ENCODE results near the gene CHIT1.

The CHIT1 gene

DNA sequence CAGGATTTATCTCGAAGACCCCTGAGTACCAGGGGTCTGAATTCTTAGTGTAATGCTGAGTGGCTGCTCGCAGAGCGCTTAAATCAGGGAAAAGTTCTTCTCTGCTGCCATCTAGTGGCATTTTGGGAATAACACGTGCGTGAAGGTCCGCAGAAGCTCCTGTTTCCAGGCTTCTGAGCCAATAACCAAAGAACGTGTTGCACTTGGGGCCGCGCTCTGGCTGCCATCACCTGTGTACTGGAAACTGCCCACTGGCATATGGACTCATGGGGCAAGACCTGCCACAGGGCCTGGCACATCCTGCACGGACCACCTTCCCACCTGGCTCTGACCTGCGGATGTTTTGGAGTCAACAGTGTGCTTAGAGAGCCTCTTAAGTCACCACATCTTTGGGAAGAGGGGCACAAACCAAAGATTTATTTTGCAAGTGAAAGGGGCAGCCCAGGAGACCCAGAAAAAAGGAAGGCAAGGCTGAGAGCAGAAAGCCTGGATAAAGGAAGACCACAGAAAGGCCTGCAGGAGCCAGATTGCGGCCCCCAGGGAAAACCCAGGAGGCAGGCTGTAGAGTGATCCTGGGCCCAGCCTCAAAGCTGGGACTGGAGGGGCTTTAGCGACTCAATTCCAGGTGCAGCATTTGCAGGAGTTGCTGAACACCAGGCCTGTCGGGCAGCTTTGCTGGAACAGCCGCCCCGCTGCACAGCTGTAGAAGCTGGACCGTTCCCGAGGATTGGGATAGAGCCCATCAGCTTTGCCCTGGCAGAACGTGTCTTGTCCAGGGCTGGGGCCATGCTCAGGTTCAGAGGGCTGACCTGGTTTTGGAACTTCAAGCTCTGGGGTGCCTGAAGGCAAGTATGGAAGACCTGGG is 13.0 kb downstream of the CHIT1 start:
- peak; percentile 64 for DNase-seq (ENCODE audit: low spot score)

DNA sequence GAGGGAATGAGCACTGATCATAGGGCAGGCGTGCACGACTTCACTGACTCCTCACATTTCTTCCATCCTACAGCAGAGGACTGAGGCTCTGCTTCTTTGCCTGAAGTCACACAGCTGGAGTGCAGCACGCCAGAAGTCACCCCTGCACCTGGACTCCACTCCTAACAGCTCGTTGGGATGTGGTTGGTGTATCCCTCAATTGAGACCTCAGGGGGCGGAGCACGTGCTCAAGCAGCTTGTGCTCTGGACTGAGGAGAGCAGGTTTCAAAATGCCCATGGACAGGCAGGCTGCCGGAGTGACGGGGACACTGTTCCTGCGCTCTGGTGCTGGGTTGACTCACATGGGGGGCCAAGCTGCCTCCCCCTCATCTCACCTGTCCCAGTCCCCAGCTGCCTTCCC is 13.9 kb downstream of the CHIT1 start:
- DNase-seq (ENCODE audit: low spot score): no peak

DNA sequence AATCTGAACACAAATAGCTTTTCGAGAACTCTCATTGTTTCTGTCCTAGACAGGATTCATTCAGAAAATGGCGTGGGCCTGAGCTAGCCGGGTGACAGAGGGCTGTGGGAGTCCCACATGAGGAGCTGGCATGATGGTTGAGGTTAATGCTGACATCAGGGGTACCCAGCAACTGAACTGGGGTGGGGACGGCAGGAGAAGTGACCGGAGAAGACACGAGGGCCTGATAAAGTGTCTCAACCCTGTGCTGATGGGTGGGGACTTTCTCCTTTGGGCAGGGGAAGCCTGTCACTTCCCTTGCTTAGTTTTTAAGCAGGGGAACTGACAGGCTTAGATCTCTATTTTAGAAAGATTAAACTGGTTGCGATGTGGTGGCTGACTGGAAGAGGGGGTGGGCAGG is 14.6 kb downstream of the CHIT1 start:
- DNase-seq (ENCODE audit: low spot score): no peak

DNA sequence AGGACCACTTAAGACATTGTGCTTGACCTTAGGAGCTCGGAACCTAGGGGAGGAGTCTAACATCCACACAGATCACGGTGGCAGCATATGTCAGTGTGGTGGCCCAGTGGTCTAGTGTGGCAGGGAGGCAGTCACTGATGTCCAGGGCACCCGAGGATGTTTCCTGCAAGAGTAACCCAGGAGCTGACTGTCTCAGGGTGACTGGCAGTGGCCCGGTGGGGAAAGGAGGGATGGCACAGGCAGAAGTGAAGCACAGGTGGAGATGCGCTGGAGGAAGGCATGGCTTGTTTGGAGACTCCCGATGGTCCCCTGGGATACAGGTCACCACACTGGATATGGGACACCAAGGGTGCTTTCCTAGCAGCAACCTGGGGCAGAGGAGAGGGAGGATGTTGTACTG is 16.3 kb downstream of the CHIT1 start:
- DNase-seq (ENCODE audit: low spot score): no peak

DNA sequence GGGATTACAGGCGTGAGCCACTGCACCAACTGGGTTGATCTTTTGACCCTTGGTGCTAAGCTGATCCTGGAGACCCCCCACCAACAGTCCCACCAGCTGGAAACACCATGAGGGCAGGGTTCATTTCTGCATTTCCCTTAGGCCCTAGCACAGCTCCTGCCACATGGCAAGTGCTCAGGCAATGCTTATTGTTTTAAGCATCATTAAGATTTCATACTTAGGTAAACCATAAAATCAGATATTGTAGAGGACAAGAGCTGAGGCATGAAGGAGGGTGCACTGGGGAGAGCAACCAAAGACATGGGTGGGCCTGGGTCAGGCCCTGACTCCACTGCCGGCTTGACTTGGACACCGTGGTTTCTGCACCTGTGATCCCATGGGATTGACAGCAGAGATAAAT is 17.7 kb downstream of the CHIT1 start:
- no peak for DNase-seq (ENCODE audit: low spot score)

DNA sequence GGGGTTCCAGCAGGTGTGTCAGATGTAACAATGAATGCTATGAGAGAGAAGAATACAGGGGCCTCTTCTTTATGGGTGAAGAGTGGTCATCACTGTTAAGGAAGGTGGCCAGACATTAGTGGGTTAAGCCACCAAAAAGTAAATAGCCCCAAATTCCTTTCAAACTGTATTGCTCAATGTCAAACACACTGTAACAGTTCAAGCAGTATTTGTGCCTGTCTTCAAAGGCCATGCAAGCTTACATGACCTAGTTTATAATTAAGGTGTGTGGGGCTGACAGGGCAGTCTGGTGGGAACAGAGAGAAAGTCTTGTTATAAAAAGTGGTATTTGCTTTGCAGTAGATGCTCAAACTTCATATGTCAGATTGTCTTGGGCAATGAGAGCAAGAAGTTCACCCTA is 18.5 kb downstream of the CHIT1 start:
- DNase-seq (ENCODE audit: low spot score): no peak

DNA sequence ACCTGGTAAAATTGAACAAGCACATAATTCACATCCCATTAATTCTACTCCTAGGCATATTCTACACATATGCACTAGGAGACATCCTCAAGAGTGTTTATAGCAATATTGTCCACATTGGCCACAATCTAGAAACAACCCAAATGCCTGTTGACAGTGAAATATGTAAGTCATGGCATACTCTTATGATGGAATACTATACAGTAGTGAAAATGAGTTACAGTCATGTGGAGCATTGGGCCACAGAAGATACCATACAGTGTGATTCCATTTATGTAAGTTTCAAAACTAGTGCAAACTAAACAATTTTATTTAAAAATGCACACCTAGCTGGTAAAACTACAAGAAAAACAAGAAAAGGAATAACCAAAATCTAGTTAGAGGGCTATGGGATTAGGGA is 19.1 kb downstream of the CHIT1 start:
- DNase-seq (ENCODE audit: low spot score): no peak

DNA sequence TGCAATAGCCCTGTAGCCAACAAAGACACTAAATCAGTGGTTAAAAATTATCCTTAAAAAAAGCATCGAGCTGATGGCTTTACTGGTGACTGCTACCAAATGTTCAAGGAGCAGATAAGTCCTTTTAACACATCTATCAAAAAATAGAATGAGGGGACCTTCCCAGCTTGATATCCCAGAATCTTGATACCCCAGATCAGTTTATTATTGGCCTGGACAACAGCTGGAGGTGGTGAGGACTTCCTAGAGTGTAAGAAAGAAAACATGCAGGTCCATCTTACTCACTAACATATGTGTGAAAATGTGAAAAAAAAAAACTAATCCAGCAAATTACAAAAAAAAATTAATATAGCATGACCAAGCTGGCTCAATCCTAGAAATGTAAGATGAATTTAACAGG is 21.3 kb downstream of the CHIT1 start:
- no peak for DNase-seq (ENCODE audit: low spot score)

DNA sequence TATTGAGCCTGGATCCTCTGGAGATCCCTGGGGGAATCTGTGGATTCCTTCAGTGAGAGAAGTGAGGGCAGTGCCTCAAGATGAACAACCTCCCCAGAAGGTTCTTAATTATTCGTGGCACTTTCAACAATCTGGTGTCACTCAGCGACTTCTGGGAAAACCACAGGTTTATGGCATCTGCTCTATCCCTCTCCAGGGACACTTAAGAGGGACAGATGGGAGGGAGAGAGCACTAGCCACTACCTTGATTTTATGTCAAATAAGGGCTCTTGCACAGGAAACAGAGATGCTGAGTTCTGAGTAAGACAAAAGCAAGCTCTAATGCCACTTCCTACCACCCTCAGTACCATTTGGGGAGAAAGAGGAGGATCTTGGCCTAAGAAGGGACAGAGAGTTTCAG is 21.7 kb downstream of the CHIT1 start:
- DNase-seq (ENCODE audit: low spot score): no peak

DNA sequence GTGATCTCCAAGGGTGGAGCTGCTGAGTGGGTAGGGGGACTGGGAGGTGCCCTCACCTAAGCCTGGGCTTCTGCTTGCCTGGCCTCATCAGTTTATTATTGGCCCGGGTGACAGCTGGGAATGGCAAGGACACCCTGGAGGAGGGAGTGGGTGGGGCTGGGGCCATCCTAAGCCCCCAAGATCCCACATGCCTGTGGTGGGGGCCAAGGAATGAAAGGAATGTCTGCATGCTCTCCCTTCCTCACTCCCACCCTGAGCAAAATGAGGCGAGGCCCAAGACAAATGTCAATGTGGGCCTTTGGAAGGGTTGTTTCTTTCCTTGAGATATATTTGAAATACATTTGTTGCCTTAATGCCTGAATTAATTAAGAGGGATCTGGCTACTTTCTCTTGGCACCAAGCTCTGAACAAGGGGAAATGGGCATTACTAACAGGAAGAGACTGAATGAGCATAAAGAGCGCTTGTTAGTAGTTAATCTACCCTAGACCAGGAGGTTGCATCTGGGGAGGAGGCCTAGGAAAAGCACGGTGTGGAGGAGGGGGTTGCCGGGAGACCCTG is 23.3 kb downstream of the CHIT1 start:
- no peak for DNase-seq (ENCODE audit: low spot score)

DNA sequence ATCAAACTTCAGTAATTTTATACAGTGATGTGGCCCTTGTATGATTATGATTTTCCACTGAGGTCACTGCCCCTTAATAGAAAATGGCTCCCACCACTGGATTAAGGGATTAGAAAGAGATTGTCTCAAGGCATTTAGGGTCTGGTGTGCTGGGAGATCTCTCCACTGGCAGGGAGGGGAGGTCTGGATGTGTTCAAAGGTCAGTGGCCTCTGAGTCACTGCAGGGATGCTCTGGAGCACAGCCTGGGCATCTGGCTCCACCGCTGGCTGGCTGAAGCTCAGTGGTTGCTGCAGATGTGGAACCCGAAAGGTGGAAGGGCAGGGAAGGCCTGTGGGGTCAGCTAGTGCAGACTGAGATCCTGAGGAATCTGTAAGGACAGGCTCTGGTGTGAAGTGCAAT is 24.7 kb downstream of the CHIT1 start:
- no peak for DNase-seq (ENCODE audit: low spot score)

DNA sequence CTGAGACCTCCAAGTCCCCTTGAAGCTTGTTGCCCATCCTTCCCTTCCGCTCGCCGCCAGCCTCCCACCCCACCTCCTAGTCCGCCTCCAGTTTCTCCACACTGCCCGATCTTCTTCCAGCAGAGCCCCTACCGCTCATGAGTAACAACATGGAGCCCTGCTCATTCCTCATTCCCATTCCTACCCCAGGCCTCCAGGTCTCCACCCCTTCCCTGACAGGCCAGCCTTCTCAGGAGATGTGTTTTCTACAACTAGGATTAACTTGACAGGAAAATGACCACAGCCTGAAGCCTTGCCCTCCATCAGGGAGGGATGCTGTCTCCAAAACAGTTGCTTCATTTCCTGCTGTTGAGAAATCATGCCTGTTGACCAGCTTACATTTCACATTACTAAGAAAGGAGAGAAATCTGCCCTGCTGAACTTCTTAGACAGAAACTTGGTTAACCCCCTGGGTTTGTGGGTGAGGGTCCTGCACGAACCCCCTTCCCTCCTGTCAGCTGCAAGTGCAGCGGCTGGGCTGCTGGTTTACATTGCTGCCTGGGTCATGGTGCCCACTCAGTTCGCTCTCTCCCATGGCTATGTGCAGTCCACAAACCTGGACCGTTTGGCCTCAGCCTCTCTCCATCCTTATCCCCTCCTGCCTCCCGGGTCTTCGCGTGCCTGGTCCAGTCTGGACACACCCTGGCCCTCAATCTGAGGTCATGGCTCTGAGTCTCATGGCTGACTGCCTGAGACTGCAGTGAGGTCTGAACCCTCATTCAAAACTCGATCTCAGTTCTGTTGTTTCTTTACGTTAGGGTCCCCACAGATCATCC is 26.8 kb downstream of the CHIT1 start:
- DNase-seq (ENCODE audit: low spot score): no peak

DNA sequence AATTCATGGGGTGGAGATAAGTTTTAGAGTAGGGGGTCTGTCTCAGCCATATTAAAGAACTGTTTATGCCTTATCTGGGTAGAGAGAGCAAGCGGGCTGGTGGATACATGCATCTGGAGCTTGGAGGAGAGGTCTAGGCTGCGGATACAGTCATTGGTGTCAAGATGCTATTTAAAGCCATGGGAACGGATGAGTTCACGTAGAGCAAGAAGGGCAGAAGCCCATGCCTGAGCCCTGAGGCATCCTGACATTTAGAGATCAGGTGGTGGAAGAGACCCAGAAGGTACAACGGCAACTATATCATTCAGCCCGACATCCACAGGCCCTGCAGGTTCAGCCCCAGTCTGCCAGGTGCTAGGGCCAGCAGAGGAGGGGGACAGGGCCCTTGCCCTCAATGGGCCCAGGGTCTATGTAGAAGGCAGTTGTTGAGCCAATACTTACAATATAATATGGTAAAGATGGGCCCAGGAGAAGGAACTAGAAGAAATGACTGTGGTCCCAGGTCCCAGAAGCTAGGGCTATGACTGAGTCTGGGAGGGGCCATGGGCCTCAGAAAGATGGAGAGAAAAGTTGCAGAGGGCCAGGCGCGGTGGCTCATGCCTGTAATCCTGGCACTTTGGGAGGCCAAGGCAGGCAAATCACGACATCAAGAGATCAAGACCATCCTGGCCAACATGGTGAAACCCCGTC is 27.8 kb downstream of the CHIT1 start:
- no peak for DNase-seq (ENCODE audit: low spot score)

DNA sequence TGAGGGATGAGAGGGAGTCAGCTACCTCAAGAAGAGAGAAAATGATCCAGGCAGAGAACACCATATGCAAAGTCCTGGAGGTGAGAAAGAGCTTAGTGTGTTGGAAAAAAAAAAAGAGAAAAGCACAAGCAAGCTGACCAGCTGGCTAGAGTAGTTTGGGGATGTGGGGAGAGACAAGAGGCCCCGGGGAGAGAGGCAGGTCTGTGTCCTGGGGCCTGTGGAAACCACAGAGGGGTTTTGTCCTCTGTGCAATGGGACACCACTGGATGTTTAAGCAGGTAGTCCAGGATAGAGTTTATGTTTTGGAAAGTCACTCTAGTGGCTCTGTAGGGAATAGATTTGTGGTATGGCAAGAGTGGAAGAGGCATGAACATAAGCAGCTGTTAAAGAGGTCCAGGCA is 28.6 kb downstream of the CHIT1 start:
- DNase-seq (ENCODE audit: low spot score): no peak

DNA sequence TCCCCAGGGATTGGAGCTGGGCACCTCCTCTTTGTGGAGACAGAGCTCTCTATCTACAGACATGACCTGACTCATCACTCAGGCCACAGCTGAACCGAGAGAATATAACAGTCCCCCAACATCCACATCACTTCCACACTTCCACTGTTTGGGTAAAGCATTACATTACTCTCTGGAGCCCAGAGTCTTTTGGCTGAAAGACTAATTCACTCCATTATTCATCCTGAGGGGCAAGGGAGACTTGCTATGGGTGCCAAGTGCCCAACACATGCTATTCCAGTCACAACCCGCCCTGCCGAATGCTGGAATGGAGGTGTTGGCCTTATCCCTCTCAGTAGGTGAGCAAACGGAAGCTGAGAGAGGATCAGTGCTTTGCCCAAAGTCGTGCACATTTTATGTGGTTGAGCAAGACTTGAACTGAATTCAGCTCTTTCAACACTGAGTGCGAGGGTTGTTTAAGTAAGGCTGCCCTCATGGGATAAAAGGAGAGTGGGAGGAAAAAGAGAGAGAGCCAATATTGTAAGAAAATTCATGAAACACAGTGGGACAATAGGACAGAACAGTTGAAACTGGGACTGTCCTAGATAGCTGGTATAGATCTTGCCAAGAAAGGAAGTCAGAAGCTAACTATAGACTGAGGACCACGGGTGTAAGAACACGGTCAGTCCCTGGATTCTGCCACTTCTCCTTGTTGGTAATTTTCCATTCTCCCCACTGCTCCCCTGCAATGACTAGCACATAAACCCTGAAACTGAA is 29.5 kb downstream of the CHIT1 start:
- no peak for DNase-seq (ENCODE audit: low spot score)

DNA sequence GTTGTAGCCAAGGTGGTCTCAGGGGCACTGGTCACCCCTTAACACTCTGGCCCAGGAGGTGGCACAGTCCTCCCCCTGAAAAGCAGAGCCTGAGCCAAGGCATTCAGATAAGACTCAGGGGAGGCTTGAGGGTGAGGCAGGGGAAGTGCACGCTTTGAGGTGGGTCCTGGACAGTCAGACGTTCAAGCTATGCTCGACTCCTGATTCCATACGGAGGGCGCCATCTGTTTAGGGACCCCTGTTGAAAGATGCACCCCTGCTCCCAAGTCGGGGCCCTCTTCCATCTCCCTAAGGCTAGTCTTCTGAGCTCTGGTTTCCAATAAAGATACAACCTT is 30.0 kb downstream of the CHIT1 start:
- no peak for DNase-seq (ENCODE audit: low spot score)

DNA sequence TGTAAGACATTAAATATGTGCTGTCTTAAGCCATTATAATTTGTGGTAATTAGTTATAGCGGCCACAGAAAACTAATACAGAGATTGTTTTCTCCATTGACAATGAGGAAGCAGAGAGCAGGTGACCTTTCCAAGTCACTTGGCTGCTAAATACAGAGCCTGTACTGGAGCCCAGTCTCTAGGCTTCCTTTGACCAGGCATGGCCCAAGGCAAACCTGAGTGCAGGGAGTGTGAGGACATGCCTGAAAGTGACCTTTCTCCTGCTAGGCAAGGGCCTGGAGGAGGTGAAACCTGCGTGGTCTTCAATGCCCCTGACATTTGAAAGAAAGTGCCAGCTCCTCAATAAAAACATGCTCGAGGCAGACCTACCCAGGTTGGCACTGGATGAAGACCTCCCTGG is 30.5 kb downstream of the CHIT1 start:
- DNase-seq (ENCODE audit: low spot score): no peak

DNA sequence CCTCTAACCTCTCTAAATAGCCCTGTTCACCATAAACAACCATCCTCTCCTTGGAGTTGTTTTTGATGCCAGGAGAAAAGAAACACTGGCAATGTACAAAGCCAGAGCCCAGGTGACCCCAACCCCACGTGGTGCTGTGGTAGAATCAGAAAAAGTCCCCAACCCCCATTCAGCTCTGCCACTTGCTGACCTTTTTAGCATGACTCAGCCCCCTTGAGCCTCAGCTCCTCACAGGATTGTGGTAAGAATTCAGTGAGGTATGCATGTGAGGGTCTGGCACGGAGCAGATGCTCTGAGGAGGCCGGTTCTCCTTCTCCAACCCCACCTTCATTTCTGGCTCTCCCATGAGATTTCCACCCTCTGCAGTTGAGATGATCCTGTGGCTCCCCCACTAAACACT is 31.8 kb downstream of the CHIT1 start:
- DNase-seq (ENCODE audit: low spot score): no peak

DNA sequence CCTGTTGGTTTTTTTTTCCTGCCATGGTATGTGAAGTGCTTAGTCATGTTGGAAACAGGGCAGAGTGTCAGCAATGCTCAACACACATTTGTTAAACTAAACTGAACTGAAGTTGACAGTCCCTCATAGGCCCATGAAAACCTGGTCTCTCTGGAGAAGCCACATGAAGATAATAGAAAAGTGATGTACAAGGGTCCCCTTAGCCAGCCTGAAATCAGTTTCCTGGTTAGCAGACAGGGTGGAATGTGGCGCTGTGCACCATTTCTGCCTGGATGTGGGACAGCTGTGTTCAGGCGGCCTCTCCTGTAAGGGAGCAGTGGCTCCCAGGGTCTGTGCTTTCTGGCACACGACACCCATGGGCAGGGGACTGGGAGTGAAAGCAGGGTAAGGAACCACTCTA is 33.1 kb downstream of the CHIT1 start:
- DNase-seq (ENCODE audit: low spot score): no peak

DNA sequence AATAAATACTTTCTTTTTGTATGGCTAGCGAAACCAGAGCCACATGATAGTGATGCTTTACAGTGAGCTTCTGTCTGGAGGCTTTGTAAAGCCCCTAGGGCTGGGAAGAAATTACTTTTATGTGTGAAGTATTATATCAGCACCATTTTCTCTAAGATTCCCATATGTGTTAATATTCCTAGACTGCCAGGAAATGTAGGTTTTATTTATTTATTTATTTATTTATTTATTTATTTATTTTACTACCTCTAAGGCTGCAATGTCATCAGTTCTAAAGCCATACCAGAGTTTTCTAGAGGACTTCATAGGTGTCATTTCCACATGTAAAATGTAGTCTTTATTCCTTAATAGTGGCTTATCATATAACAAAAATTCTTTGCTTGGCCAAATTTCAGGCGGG is 38.5 kb downstream of the CHIT1 start:
- DNase-seq (ENCODE audit: low spot score): no peak

DNA sequence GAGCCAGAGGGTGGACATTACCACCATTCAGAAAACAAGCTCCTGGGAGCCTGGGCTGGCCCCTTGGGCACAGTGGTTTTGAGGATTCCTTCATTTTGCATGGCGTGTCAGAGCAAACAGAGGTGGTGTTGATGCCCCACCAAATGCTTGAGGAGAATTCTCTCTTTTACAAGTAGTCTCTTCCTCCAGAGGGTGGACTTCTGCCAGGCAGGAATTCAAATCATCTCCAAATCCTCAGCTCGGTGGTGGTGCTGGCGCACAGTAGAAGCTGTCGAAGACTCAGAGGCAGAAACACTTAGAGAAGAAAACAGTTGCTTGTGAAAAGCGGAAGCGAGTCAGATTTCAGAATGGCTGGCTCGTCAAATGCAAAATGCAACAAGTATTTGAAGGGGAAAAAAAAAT is 39.5 kb downstream of the CHIT1 start:
- no peak for DNase-seq (ENCODE audit: low spot score)

DNA sequence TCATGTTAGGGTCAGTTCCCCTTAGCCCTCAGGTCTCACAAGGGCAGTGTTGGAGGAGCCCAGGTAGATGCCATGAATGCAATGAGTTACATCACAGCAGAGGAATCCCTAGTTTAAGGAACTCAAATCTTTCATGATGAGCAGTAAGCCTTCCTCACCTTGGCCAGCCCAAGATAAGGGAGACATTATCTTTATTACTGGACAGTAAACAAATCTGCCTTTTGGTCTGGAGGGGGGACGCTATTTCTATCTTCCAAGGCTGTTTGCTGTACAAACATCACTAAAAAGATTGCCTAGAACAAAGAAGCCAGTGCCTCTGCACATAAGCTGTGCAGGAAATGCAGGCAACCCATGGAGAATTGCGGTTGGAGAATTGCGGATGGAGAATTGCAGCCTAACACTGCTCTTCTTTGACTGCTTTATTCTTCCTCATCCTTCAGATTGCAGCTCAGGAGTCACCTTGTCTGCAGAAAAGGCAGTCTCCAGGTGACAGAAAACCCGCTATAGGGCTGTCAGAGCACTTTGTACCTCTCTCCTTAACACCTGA is 40.7 kb downstream of the CHIT1 start:
- no peak for DNase-seq (ENCODE audit: low spot score)

All from LoVo (cell line).